GM23338 (cell line): ENCODE data around the gene ARL6IP5. TPM values are rescaled to one million over a fixed set of nuclear protein-coding genes. Genes with fewer than 3 reads are reported as not detected.

Experiments
- ATAC-seq: fragments of 200-7000 bp; cut with Tn5 transposase; 3 replicates; pipeline ENCODE4 v1.9.1; 2020
- DNase-seq: peaks from one replicate; pipeline ENCODE4 v3.0.0-alpha.2; 2015; ENCODE audit warnings: low spot score
- H2AFZ ChIP-seq: fragments of 200-600 bp; sonication (generic); 2 replicates; pipeline ENCODE4 v1.8.0; 2016; ENCODE audit warnings: antibody characterized with exemption, mild to moderate bottlenecking, moderate library complexity
- H3F3A ChIP-seq: fragments of 200-600 bp; sonication (generic); replicated peaks from 2 replicates; pipeline ENCODE4 v1.8.0; 2017; ENCODE audit warnings: antibody characterized with exemption, mixed run types, low read depth
- H3K27ac ChIP-seq: fragments of 200-600 bp; sonication (generic); 2 replicates; pipeline ENCODE4 v1.6.1; 2016; ENCODE audit warnings: low read depth
- H3K27me3 ChIP-seq: fragments of 200-600 bp; sonication (generic); 2 replicates; pipeline ENCODE4 v1.8.0; 2016; ENCODE audit warnings: mild to moderate bottlenecking, mixed run types, moderate library complexity; ENCODE audit not compliant: insufficient read depth
- H3K36me3 ChIP-seq: fragments of 200-600 bp; sonication (generic); 2 replicates; pipeline ENCODE4 v1.8.0; 2016; ENCODE audit warnings: mild to moderate bottlenecking; ENCODE audit not compliant: insufficient read depth
- H3K4me1 ChIP-seq: fragments of 200-600 bp; sonication (generic); 2 replicates; pipeline ENCODE4 v1.8.0; 2016; ENCODE audit warnings: mild to moderate bottlenecking, moderate library complexity; ENCODE audit not compliant: insufficient read depth
- H3K4me2 ChIP-seq: fragments of 200-600 bp; sonication (generic); 2 replicates; pipeline ENCODE4 v1.7.1; 2017; ENCODE audit warnings: mixed run types
- H3K4me3 ChIP-seq: fragments of 200-600 bp; sonication (generic); 2 replicates; pipeline ENCODE4 v1.6.1; 2016; ENCODE audit warnings: mixed run types
- H3K79me2 ChIP-seq: fragments of 200-600 bp; sonication (generic); replicated peaks from 2 replicates; pipeline ENCODE4 v1.8.0; 2017; ENCODE audit warnings: mild to moderate bottlenecking; ENCODE audit not compliant: insufficient read depth
- H3K9me2 ChIP-seq: fragments of 200-600 bp; sonication (generic); 2 replicates; pipeline ENCODE4 v1.8.0; 2017; ENCODE audit not compliant: insufficient read depth
- H4K20me1 ChIP-seq: fragments of 200-600 bp; sonication (generic); replicated peaks from 2 replicates; pipeline ENCODE4 v1.8.0; 2017; ENCODE audit warnings: mild to moderate bottlenecking; ENCODE audit not compliant: insufficient read depth
- H3K27ac Mint-ChIP-seq: 2 replicates; pipeline ENCODE4 v1.8.0; 2020; ENCODE audit warnings: inconsistent platforms, mild to moderate bottlenecking, moderate library complexity, mixed read lengths
- H3K27me3 Mint-ChIP-seq: 3 replicates; pipeline ENCODE4 v1.8.0; 2022; ENCODE audit warnings: low read depth, mild to moderate bottlenecking, moderate library complexity, mixed read lengths, inconsistent platforms; ENCODE audit not compliant: insufficient read depth, poor library complexity
- H3K36me3 Mint-ChIP-seq: 3 replicates; pipeline ENCODE4 v1.8.0; 2021; ENCODE audit warnings: low read depth, mild to moderate bottlenecking, inconsistent platforms, moderate library complexity, mixed read lengths
- H3K4me1 Mint-ChIP-seq: 3 replicates; pipeline ENCODE4 v1.8.0; 2020; ENCODE audit warnings: mild to moderate bottlenecking, inconsistent platforms, mixed read lengths
- H3K4me3 Mint-ChIP-seq: 3 replicates; pipeline ENCODE4 v1.8.0; 2021; ENCODE audit warnings: moderate library complexity, mild to moderate bottlenecking, inconsistent platforms, mixed read lengths
- H3K9me3 Mint-ChIP-seq: 3 replicates; pipeline ENCODE4 v1.8.0; 2020; ENCODE audit warnings: moderate library complexity, mild to moderate bottlenecking, inconsistent platforms, mixed read lengths
- CREB1 ChIP-seq: fragments of 250-450 bp; sonication (Bioruptor Pico); IDR thresholded peaks from 2 replicates; pipeline ENCODE4 v1.5.0; 2020; ENCODE audit warnings: low read depth, mild to moderate bottlenecking, moderate library complexity
- CTCF ChIP-seq, 2 experiments: fragments of 200-600 bp in 1 of 2; sonication (generic) in 1 of 2; conservative IDR thresholded peaks; 2 replicates each; pipeline versions ENCODE4 v1.5.1 to v1.6.1; 2016 to 2017; ENCODE audit warnings: antibody characterized with exemption in 2 of 2, low read depth in 2 of 2, mild to moderate bottlenecking in 2 of 2, moderate library complexity in 1 of 2
- ETS1 ChIP-seq: IDR thresholded peaks from 2 replicates; pipeline ENCODE4 v1.6.1; 2016; ENCODE audit warnings: antibody characterized with exemption
- EZH2 ChIP-seq: fragments of 200-600 bp; sonication (generic); IDR thresholded peaks from one replicate; pipeline ENCODE4 v1.8.0; 2017; ENCODE audit warnings: antibody characterized with exemption, mild to moderate bottlenecking, low read depth; ENCODE audit not compliant: unreplicated experiment
- EZH2phosphoT487 ChIP-seq: fragments of 200-600 bp; sonication (generic); IDR thresholded peaks from one replicate; pipeline ENCODE4 v1.8.1; 2018; ENCODE audit warnings: antibody characterized with exemption; ENCODE audit not compliant: unreplicated experiment
- JUNB ChIP-seq: IDR thresholded peaks from one replicate; pipeline ENCODE4 v1.6.1; 2016; ENCODE audit warnings: antibody characterized with exemption; ENCODE audit not compliant: unreplicated experiment
- NANOG ChIP-seq: IDR thresholded peaks from 2 replicates; pipeline ENCODE4 v1.6.1; 2016; ENCODE audit warnings: antibody characterized with exemption, borderline replicate concordance
- POLR2AphosphoS5 ChIP-seq: IDR thresholded peaks from 2 replicates; pipeline ENCODE4 v1.6.1; 2016; ENCODE audit warnings: antibody characterized with exemption, low read depth
- REST ChIP-seq: IDR thresholded peaks from one replicate; pipeline ENCODE4 v1.6.1; 2018; ENCODE audit warnings: antibody characterized with exemption; ENCODE audit not compliant: unreplicated experiment
- STAT1 ChIP-seq: IDR thresholded peaks from one replicate; pipeline ENCODE4 v1.6.1; 2016; ENCODE audit warnings: antibody characterized with exemption; ENCODE audit not compliant: unreplicated experiment
- ZNF114 ChIP-seq: fragments of 250-450 bp; sonication (Bioruptor Pico); IDR thresholded peaks from 2 replicates; pipeline ENCODE4 v1.5.0; 2020; ENCODE audit warnings: mild to moderate bottlenecking, moderate library complexity
- ZNF331 ChIP-seq: fragments of 250-450 bp; sonication (Bioruptor Pico); IDR thresholded peaks from 2 replicates; pipeline ENCODE4 v1.5.0; 2020; ENCODE audit warnings: low read depth, mild to moderate bottlenecking, moderate library complexity
- ZNF462 ChIP-seq: fragments of 250-450 bp; sonication (Bioruptor Pico); IDR thresholded peaks from 2 replicates; pipeline ENCODE4 v1.5.0; 2020; ENCODE audit warnings: mild to moderate bottlenecking, moderate library complexity
- polyA plus RNA-seq: library from polyadenylated mRNA; unstranded; fragments of >200 nt; fragmentation: Nextera tagmentation; extraction: Ambion mirVana; gene quantifications from 2 replicates; pipeline ENCODE4 v1.2.1, GENCODE V29; 2016
- total RNA-seq: library from RNA; depleted of rRNA; stranded (reverse); fragments of >200 nt; shearing (Covaris generic); gene quantifications from 2 replicates; pipeline ENCODE4 v1.2.3, GENCODE V29; 2014

ARL6IP5 gene
- total and polyA plus RNA-seq, 2 experiments from 2014 or later: 28.8 to 39.8 TPM

GRCh38 chr3:69119138-69119537, 34.4 kb downstream of the ARL6IP5 start:
- ATAC-seq (no peak), DNase-seq (no peak)
- H3K36me3 Mint-ChIP-seq: no peaks in the 10 kb centered on the region
- H3K4me1 Mint-ChIP-seq: peaks cover 2% of the 10 kb centered on the region; the same call in 2 of the 3 replicates
- Histone ChIP-seq H3K79me2 (no peaks in the 10 kb centered on the region), H4K20me1 (no peaks in the 10 kb centered on the region), H3K9me2 (no peaks in the 10 kb centered on the region), H2AFZ (no peak overlapping the region; the same call in 1 of the 2 replicates), H3K4me3 (no peak overlapping the region), H3F3A (no peaks in the 10 kb centered on the region), H3K27ac (no peak overlapping the region), H3K27me3 (no peaks in the 10 kb centered on the region), H3K4me2 (no peak overlapping the region), H3K36me3 (no peaks in the 10 kb centered on the region), H3K4me1 (no peaks in the 10 kb centered on the region)
- H3K27ac Mint-ChIP-seq: no peak overlapping the region
- no peaks in the 10 kb centered on the region for H3K27me3 Mint-ChIP-seq
- TF ChIP-seq REST: no peak
- TF ChIP-seq STAT1: no peak
- no peak for TF ChIP-seq JUNB
- no peak for TF ChIP-seq EZH2
- no peak for TF ChIP-seq ETS1
- TF ChIP-seq CREB1: no peak
- TF ChIP-seq NANOG: no peak
- no peak for TF ChIP-seq ZNF331 (CRISPR knock-in tag)
- no peak for TF ChIP-seq CTCF (conservative IDR thresholded peaks at IDR 0.05; ENCODE audit: low read depth in 2 of 2)
- no peak for TF ChIP-seq ZNF462
- TF ChIP-seq ZNF114 (CRISPR knock-in tag): no peak
- TF ChIP-seq POLR2AphosphoS5: no peak
- TF ChIP-seq EZH2phosphoT487: no peak
- no peak overlapping the region for H3K4me3 Mint-ChIP-seq
- H3K9me3 Mint-ChIP-seq: no peaks in the 10 kb centered on the region
